ENCODE results near the gene CFAP410. TPM values are rescaled to one million over a fixed set of nuclear protein-coding genes. Genes with fewer than 3 reads are reported as not detected.
A peak's percentile ranks its signal among the peaks of the same experiment; 100 is the strongest.

CFAP410 gene
- total and polyA plus RNA-seq, 2 experiments from 2014 or later: 17.0 to 19.8 TPM

- H3K27ac ChIP-seq: peak overlapping the region; percentile 73
- WGBS, 2 experiments (ENCODE audit: low coverage in 1 of 2, low lambda C conversion rate in 2 of 2, missing lambda C conversion rate in 2 of 2): 59 to 60% methylated on average over 10 of the region's 10 CpGs
- H3K9me2 ChIP-seq (ENCODE audit: insufficient read depth): no peaks in the 10 kb centered on the region
- TF ChIP-seq EZH2 (IDR thresholded peaks at IDR 0.05; ENCODE audit: insufficient read depth, poor library complexity, severe bottlenecking): no peak
- no peak for TF ChIP-seq EZH2phosphoT487 (IDR thresholded peaks at IDR 0.05; ENCODE audit: insufficient read depth, low read depth)
- in situ Hi-C loops (cut with MboI): no loop called here
- peak overlapping the region; percentile 81 for H3K4me2 ChIP-seq (ENCODE audit: unreplicated experiment)
- peak overlapping the region; percentile 90 for H3K9ac ChIP-seq
- no peaks in the 10 kb centered on the region for H3K9me3 ChIP-seq (ENCODE audit: low read depth)
- H3K79me2 ChIP-seq (ENCODE audit: insufficient read depth): peaks cover 38% of the 10 kb centered on the region
- peak overlapping the region; percentile 77 for H3K4me3 ChIP-seq
- H3K36me3 ChIP-seq (ENCODE audit: low read depth): no peaks in the 10 kb centered on the region
- DNase-seq: peak; percentile 12
- H3K27me3 ChIP-seq (replicated peaks; ENCODE audit: insufficient read depth): no peaks in the 10 kb centered on the region
- peaks cover 12% of the 10 kb centered on the region for H3K4me1 ChIP-seq (ENCODE audit: insufficient read depth)
- peak overlapping the region; percentile 89 for H2AFZ ChIP-seq
- H3F3A ChIP-seq (ENCODE audit: insufficient read depth): peaks cover 5% of the 10 kb centered on the region; the same call in 1 of the 2 replicates
- no peaks in the 10 kb centered on the region for H4K20me1 ChIP-seq (ENCODE audit: insufficient read depth)
These were observed 40.1 kb downstream of the CFAP410 start for GRCh38 chr21:44299085-44299457.

- Histone ChIP-seq H3K4me1 (ENCODE audit: insufficient read depth) (peaks cover 12% of the 10 kb centered on the region), H3K9me3 (ENCODE audit: low read depth) (no peaks in the 10 kb centered on the region), H3K9me2 (ENCODE audit: insufficient read depth) (no peaks in the 10 kb centered on the region), H3K4me3 (no peak overlapping the region), H3K27me3 (replicated peaks; ENCODE audit: insufficient read depth) (no peaks in the 10 kb centered on the region), H3F3A (ENCODE audit: insufficient read depth) (peaks cover 5% of the 10 kb centered on the region; the same call in 1 of the 2 replicates), H3K4me2 (ENCODE audit: unreplicated experiment) (no peak overlapping the region), H3K36me3 (ENCODE audit: low read depth) (no peaks in the 10 kb centered on the region), H3K79me2 (ENCODE audit: insufficient read depth) (peaks cover 31% of the 10 kb centered on the region), H3K9ac (no peak overlapping the region), H3K27ac (no peak overlapping the region), H2AFZ (no peak overlapping the region), H4K20me1 (ENCODE audit: insufficient read depth) (no peaks in the 10 kb centered on the region)
- in situ Hi-C loops (cut with MboI): no loop called here
- WGBS, 2 experiments (ENCODE audit: low coverage in 1 of 2, low lambda C conversion rate in 2 of 2, missing lambda C conversion rate in 2 of 2): 76 to 81% methylated on average over 2 of the region's 2 CpGs
- TF ChIP-seq EZH2phosphoT487 (IDR thresholded peaks at IDR 0.05; ENCODE audit: insufficient read depth, low read depth): no peak
- TF ChIP-seq EZH2 (IDR thresholded peaks at IDR 0.05; ENCODE audit: insufficient read depth, poor library complexity, severe bottlenecking): no peak
- peak; percentile 32 for DNase-seq
These were observed 40.9 kb downstream of the CFAP410 start for GRCh38 chr21:44298301-44298700.

- H3K9me2 ChIP-seq (ENCODE audit: insufficient read depth): no peaks in the 10 kb centered on the region
- H3F3A ChIP-seq (ENCODE audit: insufficient read depth): peaks cover 5% of the 10 kb centered on the region; the same call in 1 of the 2 replicates
- WGBS, 2 experiments (ENCODE audit: low coverage in 1 of 2, low lambda C conversion rate in 2 of 2, missing lambda C conversion rate in 2 of 2): 9 to 18% methylated on average over 16 to 22 of the region's 22 CpGs
These were observed 41.5 kb downstream of the CFAP410 start for GRCh38 chr21:44297525-44298290.

GRCh38 chr21:44296916-44297315 lies 42.3 kb downstream of the CFAP410 start:
- Histone ChIP-seq H3K9me2 (ENCODE audit: insufficient read depth) (no peaks in the 10 kb centered on the region), H3K4me1 (ENCODE audit: insufficient read depth) (peaks cover 12% of the 10 kb centered on the region), H3K4me3 (no peak overlapping the region), H2AFZ (no peak overlapping the region), H3K27ac (no peak overlapping the region), H3K79me2 (ENCODE audit: insufficient read depth) (peaks cover 17% of the 10 kb centered on the region), H3K36me3 (ENCODE audit: low read depth) (no peaks in the 10 kb centered on the region), H3K9ac (no peak overlapping the region), H3F3A (ENCODE audit: insufficient read depth) (peaks cover 5% of the 10 kb centered on the region; the same call in 1 of the 2 replicates), H3K9me3 (ENCODE audit: low read depth) (no peaks in the 10 kb centered on the region), H3K27me3 (replicated peaks; ENCODE audit: insufficient read depth) (no peaks in the 10 kb centered on the region), H3K4me2 (ENCODE audit: unreplicated experiment) (no peak overlapping the region), H4K20me1 (ENCODE audit: insufficient read depth) (no peaks in the 10 kb centered on the region)
- in situ Hi-C loops (cut with MboI): no loop called here
- TF ChIP-seq EZH2 (IDR thresholded peaks at IDR 0.05; ENCODE audit: insufficient read depth, poor library complexity, severe bottlenecking) (no peak), EZH2phosphoT487 (IDR thresholded peaks at IDR 0.05; ENCODE audit: insufficient read depth, low read depth) (no peak)
- WGBS, 2 experiments (ENCODE audit: low coverage in 1 of 2, low lambda C conversion rate in 2 of 2, missing lambda C conversion rate in 2 of 2): 70 to 72% methylated on average over 11 to 13 of the region's 13 CpGs
- DNase-seq: no peak

More at GRCh38 chr21:44297525-44298290, 41.5 kb downstream of the CFAP410 start:
- peak overlapping the region; percentile 21 for H3K4me2 ChIP-seq (ENCODE audit: unreplicated experiment)
- no peaks in the 10 kb centered on the region for H3K36me3 ChIP-seq (ENCODE audit: low read depth)
- H3K79me2 ChIP-seq (ENCODE audit: insufficient read depth): peaks cover 25% of the 10 kb centered on the region
- H4K20me1 ChIP-seq (ENCODE audit: insufficient read depth): no peaks in the 10 kb centered on the region
- H3K27ac ChIP-seq: no peak overlapping the region
- H3K4me3 ChIP-seq: no peak overlapping the region
- in situ Hi-C loops (cut with MboI): no loop called here
- TF ChIP-seq EZH2 (IDR thresholded peaks at IDR 0.05; ENCODE audit: insufficient read depth, poor library complexity, severe bottlenecking): no peak
- no peak for TF ChIP-seq EZH2phosphoT487 (IDR thresholded peaks at IDR 0.05; ENCODE audit: insufficient read depth, low read depth)
- H3K9ac ChIP-seq: peak overlapping the region; percentile 32; the same call in 1 of the 2 replicates
- DNase-seq: peak; percentile 92
- peaks cover 12% of the 10 kb centered on the region for H3K4me1 ChIP-seq (ENCODE audit: insufficient read depth)
- peak overlapping the region; percentile 71 for H2AFZ ChIP-seq
- no peaks in the 10 kb centered on the region for H3K27me3 ChIP-seq (replicated peaks; ENCODE audit: insufficient read depth)
- H3K9me3 ChIP-seq (ENCODE audit: low read depth): no peaks in the 10 kb centered on the region
